ENCODE measurements around the gene DUSP22.
A peak's percentile ranks its signal among the peaks of the same experiment; 100 is the strongest.

Gene DUSP22

DNA sequence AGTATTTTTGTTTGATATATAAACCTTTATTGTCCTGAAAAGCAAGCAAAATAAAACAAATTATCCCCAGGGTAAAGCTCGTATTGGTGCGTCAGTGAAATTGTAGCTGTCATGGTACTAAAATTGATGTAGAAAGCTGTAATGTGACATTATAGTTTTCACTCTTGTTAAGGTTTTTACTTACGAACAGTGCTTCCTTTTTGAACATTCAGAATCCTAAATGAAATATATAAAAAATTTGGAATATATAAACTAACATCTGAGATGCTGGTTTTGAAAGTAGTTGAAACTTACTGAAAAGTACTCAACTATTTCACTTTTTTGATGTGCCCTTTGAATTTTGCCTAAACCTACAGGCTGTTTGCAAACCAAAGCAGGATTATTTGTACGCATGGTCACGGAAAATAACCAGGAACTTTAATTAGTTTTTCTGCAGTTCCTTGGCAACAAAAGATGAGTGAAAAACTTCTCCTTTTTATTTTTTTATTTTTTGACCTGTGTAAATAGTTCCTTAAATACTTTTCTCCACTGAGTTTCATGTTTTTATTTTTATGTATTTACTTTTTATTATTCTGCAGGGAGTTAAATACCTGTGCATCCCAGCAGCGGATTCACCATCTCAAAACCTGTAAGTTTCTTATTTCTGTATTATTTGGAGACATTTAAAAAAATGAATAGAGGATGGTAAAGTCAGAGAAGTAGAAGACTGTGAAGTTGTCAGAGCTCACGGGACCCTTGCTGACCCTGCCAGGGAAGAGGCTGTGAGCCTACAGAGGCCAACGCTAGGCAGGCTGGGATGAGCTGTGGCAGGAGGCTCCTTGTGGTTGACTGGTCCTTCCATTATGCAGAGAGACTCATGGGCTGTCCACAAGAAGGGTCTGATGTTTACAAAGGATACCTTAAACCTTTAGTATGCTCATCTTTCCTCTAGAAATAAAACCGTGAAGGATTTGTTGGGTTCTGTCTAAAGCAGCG lies 42.5 kb downstream of the DUSP22 start:
- no peak for TF ChIP-seq CTCF (IDR thresholded peaks at IDR 0.05)
- no peaks in the 10 kb centered on the region for H3K9me3 ChIP-seq
- H3K4me1 ChIP-seq (ENCODE audit: control insufficient read depth in 1 of 2, insufficient read depth in 1 of 2, low read depth in 1 of 2, low read length in 1 of 2): peaks cover 44 to 53% of the 10 kb centered on the region in 2 experiments
- no peak overlapping the region for H3K4me3 ChIP-seq (ENCODE audit: low read depth in 1 of 2, low read length in 1 of 2)
- H3K27me3 ChIP-seq: no peaks in the 10 kb centered on the region
- no peaks in the 10 kb centered on the region for H3K36me3 ChIP-seq
- H3K27ac ChIP-seq: no peak overlapping the region

GRCh38 chr6:335572-335971 lies 43.3 kb downstream of the DUSP22 start:
- no peaks in the 10 kb centered on the region for H3K36me3 ChIP-seq
- no peaks in the 10 kb centered on the region for H3K9me3 ChIP-seq

GRCh38 chr6:336159-337114 lies 44.1 kb downstream of the DUSP22 start:
- H3K4me3 ChIP-seq (ENCODE audit: low read depth in 1 of 2, low read length in 1 of 2): peak overlapping the region; percentile 4 to 24
- peaks cover 60 to 69% of the 10 kb centered on the region in 2 experiments for H3K4me1 ChIP-seq (ENCODE audit: control insufficient read depth in 1 of 2, insufficient read depth in 1 of 2, low read depth in 1 of 2, low read length in 1 of 2)
- no peaks in the 10 kb centered on the region for H3K36me3 ChIP-seq
- no peak for TF ChIP-seq CTCF (IDR thresholded peaks at IDR 0.05)
- no peaks in the 10 kb centered on the region for H3K27me3 ChIP-seq
- peak overlapping the region; percentile 73 for H3K27ac ChIP-seq
- H3K9me3 ChIP-seq: no peaks in the 10 kb centered on the region

More at GRCh38 chr6:335572-335971, 43.3 kb downstream of the DUSP22 start:
- peaks cover 51 to 61% of the 10 kb centered on the region in 2 experiments for H3K4me1 ChIP-seq (ENCODE audit: control insufficient read depth in 1 of 2, insufficient read depth in 1 of 2, low read depth in 1 of 2, low read length in 1 of 2)
- H3K27ac ChIP-seq: peak overlapping the region; percentile 73
- no peaks in the 10 kb centered on the region for H3K27me3 ChIP-seq
- H3K4me3 ChIP-seq (ENCODE audit: low read depth in 1 of 2, low read length in 1 of 2): no peak overlapping the region
- TF ChIP-seq CTCF (IDR thresholded peaks at IDR 0.05): no peak

- Histone ChIP-seq H3K4me1 (ENCODE audit: control insufficient read depth in 1 of 2, insufficient read depth in 1 of 2, low read depth in 1 of 2, low read length in 1 of 2) (peaks cover 65 to 76% of the 10 kb centered on the region in 2 experiments), H3K9me3 (no peaks in the 10 kb centered on the region), H3K27me3 (no peaks in the 10 kb centered on the region), H3K36me3 (no peaks in the 10 kb centered on the region), H3K27ac (peak overlapping the region; percentile 73), H3K4me3 (ENCODE audit: low read depth in 1 of 2, low read length in 1 of 2) (peak overlapping the region; percentile 4 to 34)
- TF ChIP-seq CTCF (IDR thresholded peaks at IDR 0.05): no peak
Measured at GRCh38 chr6:337805-338368, 45.6 kb downstream of the DUSP22 start.

- no peaks in the 10 kb centered on the region for H3K9me3 ChIP-seq
- H3K27ac ChIP-seq: peak overlapping the region; percentile 73
- no peak for TF ChIP-seq CTCF (IDR thresholded peaks at IDR 0.05)
- peak overlapping the region in 1 of 2 experiments; percentile 4 for H3K4me3 ChIP-seq (ENCODE audit: low read depth in 1 of 2, low read length in 1 of 2)
- no peaks in the 10 kb centered on the region for H3K36me3 ChIP-seq
- H3K4me1 ChIP-seq (ENCODE audit: control insufficient read depth in 1 of 2, insufficient read depth in 1 of 2, low read depth in 1 of 2, low read length in 1 of 2): peaks cover 65 to 76% of the 10 kb centered on the region in 2 experiments
- no peaks in the 10 kb centered on the region for H3K27me3 ChIP-seq
Measured at GRCh38 chr6:338815-339262, 46.6 kb downstream of the DUSP22 start.
